K562 (cell line): ENCODE results near the gene C11orf54. TPM values are rescaled to one million over a fixed set of nuclear protein-coding genes. Genes with fewer than 3 reads are reported as not detected.
A peak's percentile ranks its signal among the peaks of the same experiment; 100 is the strongest.

Experiments used
- ADNP ChIP-seq: fragments of 200-800 bp; sonication (Bioruptor generic); IDR thresholded peaks from 2 replicates; pipeline ENCODE4 v1.6.1; 2016; ENCODE audit warnings: missing genetic modification characterization, missing compliant biosample characterization
- ATF1 ChIP-seq, 2 experiments: fragments of 450-650 bp in 1 of 2; IDR thresholded peaks; 2 replicates each; pipeline ENCODE4 v1.6.1; 2016; ENCODE audit warnings: missing compliant biosample characterization in 1 of 2, missing genetic modification characterization in 1 of 2
- BACH1 ChIP-seq: fragments of 200-800 bp; sonication (Bioruptor generic); IDR thresholded peaks from 2 replicates; pipeline ENCODE4 v1.6.1; 2016; ENCODE audit warnings: missing genetic modification characterization, missing compliant biosample characterization
- BRD4 ChIP-seq: fragments of 200-600 bp; sonication (generic); IDR thresholded peaks from 2 replicates; pipeline ENCODE4 v1.6.1; 2017; ENCODE audit warnings: inconsistent platforms
- CBX1 ChIP-seq: sonication (generic); IDR thresholded peaks from 2 replicates; pipeline ENCODE4 v1.6.1; 2016; ENCODE audit warnings: antibody characterized with exemption, low read depth, mild to moderate bottlenecking
- CEBPG ChIP-seq, 3 experiments: fragments of 200-800 bp in 1 of 3; sonication (Bioruptor generic) in 1 of 3; sonication (generic) in 1 of 3; formaldehyde crosslinking in 1 of 3; IDR thresholded peaks in 2 of 3; conservative IDR thresholded peaks in 1 of 3; 2 replicates each; pipeline versions ENCODE4 v1.6.1 to v1.8.0; 2016 to 2022; ENCODE audit warnings: missing compliant biosample characterization in 2 of 3, missing genetic modification characterization in 2 of 3, mild to moderate bottlenecking in 1 of 3, missing genetic modification reagents in 1 of 3
- ELK3 ChIP-seq: fragments of 450-650 bp; formaldehyde crosslinking; IDR thresholded peaks from 2 replicates; pipeline ENCODE4 v1.4.0; 2020; ENCODE audit warnings: mild to moderate bottlenecking
- ETS1 ChIP-seq: conservative IDR thresholded peaks from 2 replicates; pipeline ENCODE4 v1.6.1; 2011; ENCODE audit warnings: low read depth, mild to moderate bottlenecking, low read length; ENCODE audit not compliant: control insufficient read depth
- FOXA3 ChIP-seq, 2 experiments: fragments of 450-650 bp in 1 of 2; sonication (generic) in 1 of 2; formaldehyde crosslinking; IDR thresholded peaks in 1 of 2; conservative IDR thresholded peaks in 1 of 2; 2 replicates each; pipeline versions ENCODE4 v1.4.0 to v1.8.0; 2020 to 2022; ENCODE audit warnings: mild to moderate bottlenecking in 2 of 2, missing genetic modification reagents in 1 of 2
- FOXK2 ChIP-seq, 2 experiments: fragments of 450-650 bp; IDR thresholded peaks in 1 of 2; conservative IDR thresholded peaks in 1 of 2; 2 replicates each; pipeline ENCODE4 v1.6.1; 2016; ENCODE audit warnings: low read depth in 2 of 2, mild to moderate bottlenecking in 1 of 2
- GABPB1 ChIP-seq: sonication (generic); formaldehyde crosslinking; IDR thresholded peaks from 2 replicates; pipeline ENCODE4 v1.8.0; 2022; ENCODE audit warnings: mild to moderate bottlenecking, missing genetic modification reagents
- HDAC8 ChIP-seq: fragments of 450-650 bp; IDR thresholded peaks from 2 replicates; pipeline ENCODE4 v1.6.1; 2016; ENCODE audit warnings: mild to moderate bottlenecking, missing genetic modification characterization, moderate library complexity, missing compliant biosample characterization
- KLF16 ChIP-seq: IDR thresholded peaks from 2 replicates; pipeline ENCODE4 v1.6.1; 2016; ENCODE audit warnings: antibody characterized with exemption
- MYNN ChIP-seq, 2 experiments: sonication (generic); formaldehyde crosslinking in 1 of 2; IDR thresholded peaks; 2 replicates each; pipeline versions ENCODE4 v1.5.0 to v1.6.1; 2016 to 2020; ENCODE audit warnings: antibody characterized with exemption in 1 of 2, missing genetic modification reagents in 1 of 2
- NFIC ChIP-seq: fragments of 450-650 bp; IDR thresholded peaks from 2 replicates; pipeline ENCODE4 v1.6.1; 2017; ENCODE audit warnings: mild to moderate bottlenecking, inconsistent platforms
- POLR2A ChIP-seq: fragments of 450-650 bp; conservative IDR thresholded peaks from 2 replicates; pipeline ENCODE4 v1.6.1; 2016
- POLR2B ChIP-seq: fragments of 450-650 bp; IDR thresholded peaks from 2 replicates; pipeline ENCODE4 v1.6.1; 2018; ENCODE audit warnings: low read depth; ENCODE audit not compliant: partially characterized antibody
- PRPF4 ChIP-seq: fragments of 200-400 bp; formaldehyde crosslinking; IDR thresholded peaks from one replicate; pipeline ENCODE4 v1.6.1; 2017; ENCODE audit warnings: low read length, low read depth, mild to moderate bottlenecking; ENCODE audit not compliant: insufficient read depth, poor library complexity, severe bottlenecking
- YBX1 ChIP-seq: fragments of 450-650 bp; IDR thresholded peaks from 2 replicates; pipeline ENCODE4 v1.7.1; 2016; ENCODE audit warnings: mild to moderate bottlenecking
- ZFPM2 ChIP-seq: fragments of 250-450 bp; sonication (Bioruptor Pico); IDR thresholded peaks from 2 replicates; pipeline ENCODE4 v1.5.1; 2022; ENCODE audit warnings: mild to moderate bottlenecking
- ZMIZ1 ChIP-seq, 2 experiments: fragments of 150-350 bp in 1 of 2; IDR thresholded peaks; 2 replicates each; pipeline ENCODE4 v1.6.1; 2012 to 2016; ENCODE audit warnings: low read depth in 2 of 2, low read length in 2 of 2, mild to moderate bottlenecking in 1 of 2, moderate library complexity in 1 of 2
- ZNF354B ChIP-seq: fragments of 250-450 bp; sonication (Bioruptor Pico); IDR thresholded peaks from 2 replicates; pipeline ENCODE4 v1.4.0; 2020
- ZNF589 ChIP-seq: fragments of 200-800 bp; sonication (Bioruptor generic); IDR thresholded peaks from 2 replicates; pipeline ENCODE4 v1.6.1; 2016; ENCODE audit warnings: low read depth, missing genetic modification characterization, missing compliant biosample characterization
- ZNF75A ChIP-seq: fragments of 450-650 bp; formaldehyde crosslinking; IDR thresholded peaks from 2 replicates; pipeline ENCODE4 v1.4.0; 2020; ENCODE audit warnings: mild to moderate bottlenecking
- polyA plus RNA-seq, 8 experiments: library from polyadenylated mRNA; depleted of rRNA in 4 of 8; stranded (reverse) in 5 of 8; unstranded in 3 of 8; fragments of >200 nt; fragmentation: Nextera tagmentation in 2 of 8; fragmentation: Illumina TruSeq in 1 of 8; extraction: Ambion mirVana in 2 of 8; extraction: Trizol in 1 of 8; gene quantifications; 2 replicates each; pipeline versions ENCODE4 v1.2.1 to v1.2.3, GENCODE V29; 2011 to 2014; ENCODE audit warnings: inconsistent platforms in 1 of 8, missing spikeins in 1 of 8
- total RNA-seq, 7 experiments: library from RNA; depleted of rRNA in 6 of 7; stranded (reverse); fragments of >200 nt in 6 of 7; fragmentation: Illumina TruSeq in 2 of 7; extraction: Trizol in 2 of 7; gene quantifications; 2 replicates each; pipeline versions ENCODE4 v1.2.1 to v1.2.3, GENCODE V29; 2011 to 2021; ENCODE audit warnings: low replicate concordance in 1 of 7

Gene C11orf54
- total and polyA plus RNA-seq, 9 of the 15 experiments (the other 6 are each of a cell fraction or from before 2014, with no cell fraction given) = 13.4 to 33.0 (median 23.1) TPM

- peak; percentile 97 for TF ChIP-seq ZNF589 (CRISPR knock-in tag)
- no peak for TF ChIP-seq ZFPM2 (CRISPR knock-in tag)
- TF ChIP-seq FOXA3 (CRISPR knock-in tag; conservative IDR thresholded peaks at IDR 0.05 in 1 of 2, IDR thresholded peaks at IDR 0.05 in 1 of 2) = peak in 1 of 2 experiments; percentile 47; a peak in 2 of 4 replicates
- no peak for TF ChIP-seq CBX1
- TF ChIP-seq ETS1 = no peak
- no peak for TF ChIP-seq PRPF4
- TF ChIP-seq CEBPG (CRISPR knock-in tag; IDR thresholded peaks at IDR 0.05) = no peak
- peak in 1 of 2 experiments; percentile 67; a peak in 1 of 4 replicates for TF ChIP-seq CEBPG (tag; conservative IDR thresholded peaks at IDR 0.05 in 1 of 2, IDR thresholded peaks at IDR 0.05 in 1 of 2)
- peak; percentile 60; the same call in 1 of the 2 replicates for TF ChIP-seq GABPB1
- TF ChIP-seq ADNP = peak; percentile 79
- no peak for TF ChIP-seq ELK3 (CRISPR knock-in tag)
- 0 out of 2 replicates have a peak, but pooled peaks have one; percentile 5 for TF ChIP-seq ZNF354B (CRISPR knock-in tag)
- TF ChIP-seq MYNN (IDR thresholded peaks at IDR 0.05) = peak; percentile 90
- no peak for TF ChIP-seq MYNN (CRISPR knock-in tag; IDR thresholded peaks at IDR 0.05)
- TF ChIP-seq KLF16 = peak; percentile 89
- TF ChIP-seq ZMIZ1 (IDR thresholded peaks at IDR 0.05; ENCODE audit: low read depth in 2 of 2, low read length in 2 of 2) = peak in 1 of 2 experiments; percentile 91; a peak in 2 of 4 replicates
- TF ChIP-seq POLR2B = no peak
- no peak for TF ChIP-seq POLR2A
- no peak for TF ChIP-seq YBX1
- TF ChIP-seq BACH1 = peak; percentile 85
- peak; percentile 81 for TF ChIP-seq BRD4
- peak; percentile 85 to 87 for TF ChIP-seq FOXK2 (conservative IDR thresholded peaks at IDR 0.05 in 1 of 2, IDR thresholded peaks at IDR 0.05 in 1 of 2; ENCODE audit: low read depth in 2 of 2)
- peak; percentile 34; the same call in 1 of the 2 replicates for TF ChIP-seq HDAC8 (tag)
- peak; percentile 63 for TF ChIP-seq NFIC
- TF ChIP-seq ZNF75A = 0 out of 2 replicates have a peak, but pooled peaks have one; percentile 8
- TF ChIP-seq ATF1 (CRISPR knock-in tag; IDR thresholded peaks at IDR 0.05) = no peak
- peak; percentile 91 for TF ChIP-seq ATF1 (tag; IDR thresholded peaks at IDR 0.05)
Measured at GRCh38 chr11:93718057-93718563, 23.4 kb upstream of the C11orf54 start (continued).
